SK-N-SH treated with all-trans-retinoic acid at 6 μM for 48 hours (cell line): ENCODE data around the gene HSPG2.

Experiments
- ATAC-seq: fragments of 200-7000 bp; cut with Tn5 transposase; 3 replicates; pipeline ENCODE4 v1.9.1; 2020; ENCODE audit warnings: mild to moderate bottlenecking, moderate library complexity
- ARNTL ChIP-seq: fragments of 450-650 bp; formaldehyde crosslinking; IDR thresholded peaks from 2 replicates; pipeline ENCODE4 v1.5.0; 2020; ENCODE audit warnings: low read depth, mild to moderate bottlenecking, moderate library complexity, borderline replicate concordance
- BACH2 ChIP-seq: fragments of 250-450 bp; sonication (Bioruptor Pico); IDR thresholded peaks from 2 replicates; pipeline ENCODE4 v1.9.0; 2021; ENCODE audit warnings: mild to moderate bottlenecking, borderline replicate concordance
- CSDC2 ChIP-seq: fragments of 250-450 bp; sonication (Bioruptor Pico); IDR thresholded peaks from 2 replicates; pipeline ENCODE4 v1.5.0; 2020; ENCODE audit warnings: mild to moderate bottlenecking, moderate library complexity
- ESRRG ChIP-seq: fragments of 250-450 bp; sonication (Bioruptor Pico); IDR thresholded peaks from 2 replicates; pipeline ENCODE4 v1.6.1; 2021; ENCODE audit warnings: mild to moderate bottlenecking
- GLIS3 ChIP-seq: fragments of 250-450 bp; sonication (Bioruptor Pico); IDR thresholded peaks from 2 replicates; pipeline ENCODE4 v1.5.0; 2020; ENCODE audit warnings: mild to moderate bottlenecking, moderate library complexity
- ISL1 ChIP-seq: fragments of 250-450 bp; sonication (Bioruptor Pico); IDR thresholded peaks from 2 replicates; pipeline ENCODE4 v2.1.2; 2022; ENCODE audit warnings: mild to moderate bottlenecking, moderate library complexity
- OSR1 ChIP-seq: fragments of 250-450 bp; sonication (Bioruptor Pico); IDR thresholded peaks from 2 replicates; pipeline ENCODE4 v1.8.0; 2022; ENCODE audit warnings: moderate library complexity, mild to moderate bottlenecking, inconsistent platforms
- PPARA ChIP-seq: fragments of 250-450 bp; sonication (Bioruptor Pico); IDR thresholded peaks from 2 replicates; pipeline ENCODE4 v1.5.0; 2020; ENCODE audit warnings: mild to moderate bottlenecking, borderline replicate concordance
- RARB ChIP-seq: fragments of 250-450 bp; sonication (Bioruptor Pico); IDR thresholded peaks from 2 replicates; pipeline ENCODE4 v1.8.0; 2021; ENCODE audit warnings: mild to moderate bottlenecking, moderate library complexity
- TCF4 ChIP-seq: fragments of 250-450 bp; sonication (Bioruptor Pico); IDR thresholded peaks from 2 replicates; pipeline ENCODE4 v1.8.0; 2021; ENCODE audit warnings: mild to moderate bottlenecking, moderate library complexity, borderline replicate concordance
- TOX ChIP-seq: fragments of 250-450 bp; sonication (Bioruptor Pico); IDR thresholded peaks from 2 replicates; pipeline ENCODE4 v1.8.0; 2021; ENCODE audit warnings: mild to moderate bottlenecking, moderate library complexity, borderline replicate concordance
- ZC3H10 ChIP-seq: fragments of 250-450 bp; sonication (Bioruptor Pico); IDR thresholded peaks from 2 replicates; pipeline ENCODE4 v1.5.1; 2021; ENCODE audit warnings: mild to moderate bottlenecking, moderate library complexity
- ZFP3 ChIP-seq: fragments of 250-450 bp; sonication (Bioruptor Pico); IDR thresholded peaks from 2 replicates; pipeline ENCODE4 v1.5.0; 2020; ENCODE audit warnings: mild to moderate bottlenecking, moderate library complexity
- ZFP30 ChIP-seq: fragments of 450-650 bp; formaldehyde crosslinking; IDR thresholded peaks from 2 replicates; pipeline ENCODE4 v1.5.0; 2022; ENCODE audit warnings: mild to moderate bottlenecking, moderate library complexity
- ZNF565 ChIP-seq: fragments of 450-650 bp; formaldehyde crosslinking; conservative IDR thresholded peaks from 2 replicates; pipeline ENCODE4 v1.5.0; 2020; ENCODE audit warnings: low read depth, mild to moderate bottlenecking, moderate library complexity
- ZNF70 ChIP-seq: fragments of 450-650 bp; formaldehyde crosslinking; IDR thresholded peaks from 2 replicates; pipeline ENCODE4 v1.5.0; 2020; ENCODE audit warnings: mild to moderate bottlenecking, moderate library complexity
- ZNF8 ChIP-seq: fragments of 450-650 bp; formaldehyde crosslinking; IDR thresholded peaks from 2 replicates; pipeline ENCODE4 v1.5.0; 2020; ENCODE audit warnings: mild to moderate bottlenecking, moderate library complexity
- TF ChIP-seq, protein P1 (sequence below): fragments of 250-450 bp; sonication (Bioruptor Pico); IDR thresholded peaks from 2 replicates; pipeline ENCODE4 v1.5.0; 2020; ENCODE audit warnings: mild to moderate bottlenecking, moderate library complexity
- TF ChIP-seq, protein P2 (sequence below): fragments of 250-450 bp; sonication (Bioruptor Pico); IDR thresholded peaks from 2 replicates; pipeline ENCODE4 v1.5.1; 2020; ENCODE audit warnings: low read depth, mild to moderate bottlenecking, moderate library complexity
- TF ChIP-seq, protein P3 (sequence below): fragments of 250-450 bp; sonication (Bioruptor Pico); IDR thresholded peaks from 2 replicates; pipeline ENCODE4 v1.5.1; 2021; ENCODE audit warnings: mild to moderate bottlenecking, moderate library complexity
- TF ChIP-seq, protein P4 (sequence below): fragments of 250-450 bp; sonication (Bioruptor Pico); IDR thresholded peaks from 2 replicates; pipeline ENCODE4 v1.8.0; 2020; ENCODE audit warnings: mild to moderate bottlenecking, moderate library complexity, borderline replicate concordance
- TF ChIP-seq, protein P5 (sequence below): fragments of 250-450 bp; sonication (Bioruptor Pico); IDR thresholded peaks from 2 replicates; pipeline ENCODE4 v1.8.0; 2021; ENCODE audit warnings: low read depth, mild to moderate bottlenecking, moderate library complexity, borderline replicate concordance

The HSPG2 gene

DNA sequence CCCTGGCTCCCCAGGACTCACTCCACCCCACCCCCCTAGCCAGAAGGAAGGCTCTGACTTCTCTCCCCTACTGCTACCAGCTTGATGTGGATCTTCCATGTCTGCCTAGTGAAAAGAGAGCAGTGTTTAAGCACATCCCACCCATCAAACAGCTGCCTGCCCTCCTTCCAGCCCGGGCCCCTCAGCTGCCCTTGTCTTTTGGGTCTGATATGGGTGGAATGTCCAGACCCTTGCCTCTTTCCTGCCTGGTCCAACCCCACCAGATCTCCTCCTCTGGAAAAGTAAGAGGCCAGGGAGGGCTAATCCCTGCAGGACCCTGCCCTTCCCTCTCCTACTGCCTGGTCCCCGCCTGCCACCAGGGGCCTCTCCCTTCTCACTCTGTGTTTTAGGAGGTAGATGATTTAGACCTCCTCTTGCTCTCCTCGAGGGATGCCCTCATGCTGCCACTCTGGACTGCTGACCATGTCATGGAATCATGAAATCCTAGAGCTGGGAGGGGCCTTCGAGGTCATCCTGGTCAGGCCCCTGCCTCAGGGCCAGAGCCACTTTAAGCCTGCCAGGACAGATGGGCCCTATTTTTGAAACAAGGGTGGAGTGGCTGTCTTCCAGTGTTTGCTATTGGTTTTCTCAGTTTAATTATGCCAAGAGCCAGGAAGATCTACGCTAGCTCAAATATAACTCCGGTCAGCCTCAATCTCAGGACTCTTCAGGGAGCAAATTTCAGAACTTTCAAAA is 15.8 kb upstream of the HSPG2 start:
- TF ChIP-seq RARB (no peak), ESRRG (CRISPR knock-in tag) (no peak), ZC3H10 (no peak), BACH2 (CRISPR knock-in tag) (no peak), ZFP3 (CRISPR knock-in tag) (no peak), ARNTL (CRISPR knock-in tag) (no peak), OSR1 (CRISPR knock-in tag) (no peak), TOX (CRISPR knock-in tag) (no peak), GLIS3 (CRISPR knock-in tag) (no peak), ISL1 (CRISPR knock-in tag) (no peak), CSDC2 (CRISPR knock-in tag) (no peak), TCF4 (no peak)
- TF ChIP-seq, protein P1, sequence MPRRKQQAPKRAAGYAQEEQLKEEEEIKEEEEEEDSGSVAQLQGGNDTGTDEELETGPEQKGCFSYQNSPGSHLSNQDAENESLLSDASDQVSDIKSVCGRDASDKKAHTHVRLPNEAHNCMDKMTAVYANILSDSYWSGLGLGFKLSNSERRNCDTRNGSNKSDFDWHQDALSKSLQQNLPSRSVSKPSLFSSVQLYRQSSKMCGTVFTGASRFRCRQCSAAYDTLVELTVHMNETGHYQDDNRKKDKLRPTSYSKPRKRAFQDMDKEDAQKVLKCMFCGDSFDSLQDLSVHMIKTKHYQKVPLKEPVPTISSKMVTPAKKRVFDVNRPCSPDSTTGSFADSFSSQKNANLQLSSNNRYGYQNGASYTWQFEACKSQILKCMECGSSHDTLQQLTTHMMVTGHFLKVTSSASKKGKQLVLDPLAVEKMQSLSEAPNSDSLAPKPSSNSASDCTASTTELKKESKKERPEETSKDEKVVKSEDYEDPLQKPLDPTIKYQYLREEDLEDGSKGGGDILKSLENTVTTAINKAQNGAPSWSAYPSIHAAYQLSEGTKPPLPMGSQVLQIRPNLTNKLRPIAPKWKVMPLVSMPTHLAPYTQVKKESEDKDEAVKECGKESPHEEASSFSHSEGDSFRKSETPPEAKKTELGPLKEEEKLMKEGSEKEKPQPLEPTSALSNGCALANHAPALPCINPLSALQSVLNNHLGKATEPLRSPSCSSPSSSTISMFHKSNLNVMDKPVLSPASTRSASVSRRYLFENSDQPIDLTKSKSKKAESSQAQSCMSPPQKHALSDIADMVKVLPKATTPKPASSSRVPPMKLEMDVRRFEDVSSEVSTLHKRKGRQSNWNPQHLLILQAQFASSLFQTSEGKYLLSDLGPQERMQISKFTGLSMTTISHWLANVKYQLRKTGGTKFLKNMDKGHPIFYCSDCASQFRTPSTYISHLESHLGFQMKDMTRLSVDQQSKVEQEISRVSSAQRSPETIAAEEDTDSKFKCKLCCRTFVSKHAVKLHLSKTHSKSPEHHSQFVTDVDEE (CRISPR knock-in tag): no peak
- TF ChIP-seq, protein P2, sequence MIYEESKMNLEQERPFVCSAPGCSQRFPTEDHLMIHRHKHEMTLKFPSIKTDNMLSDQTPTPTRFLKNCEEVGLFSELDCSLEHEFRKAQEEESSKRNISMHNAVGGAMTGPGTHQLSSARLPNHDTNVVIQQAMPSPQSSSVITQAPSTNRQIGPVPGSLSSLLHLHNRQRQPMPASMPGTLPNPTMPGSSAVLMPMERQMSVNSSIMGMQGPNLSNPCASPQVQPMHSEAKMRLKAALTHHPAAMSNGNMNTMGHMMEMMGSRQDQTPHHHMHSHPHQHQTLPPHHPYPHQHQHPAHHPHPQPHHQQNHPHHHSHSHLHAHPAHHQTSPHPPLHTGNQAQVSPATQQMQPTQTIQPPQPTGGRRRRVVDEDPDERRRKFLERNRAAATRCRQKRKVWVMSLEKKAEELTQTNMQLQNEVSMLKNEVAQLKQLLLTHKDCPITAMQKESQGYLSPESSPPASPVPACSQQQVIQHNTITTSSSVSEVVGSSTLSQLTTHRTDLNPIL (CRISPR knock-in tag): no peak
- TF ChIP-seq, protein P3, sequence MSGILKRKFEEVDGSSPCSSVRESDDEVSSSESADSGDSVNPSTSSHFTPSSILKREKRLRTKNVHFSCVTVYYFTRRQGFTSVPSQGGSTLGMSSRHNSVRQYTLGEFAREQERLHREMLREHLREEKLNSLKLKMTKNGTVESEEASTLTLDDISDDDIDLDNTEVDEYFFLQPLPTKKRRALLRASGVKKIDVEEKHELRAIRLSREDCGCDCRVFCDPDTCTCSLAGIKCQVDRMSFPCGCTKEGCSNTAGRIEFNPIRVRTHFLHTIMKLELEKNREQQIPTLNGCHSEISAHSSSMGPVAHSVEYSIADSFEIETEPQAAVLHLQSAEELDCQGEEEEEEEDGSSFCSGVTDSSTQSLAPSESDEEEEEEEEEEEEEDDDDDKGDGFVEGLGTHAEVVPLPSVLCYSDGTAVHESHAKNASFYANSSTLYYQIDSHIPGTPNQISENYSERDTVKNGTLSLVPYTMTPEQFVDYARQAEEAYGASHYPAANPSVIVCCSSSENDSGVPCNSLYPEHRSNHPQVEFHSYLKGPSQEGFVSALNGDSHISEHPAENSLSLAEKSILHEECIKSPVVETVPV: no peak
- TF ChIP-seq, protein P4, sequence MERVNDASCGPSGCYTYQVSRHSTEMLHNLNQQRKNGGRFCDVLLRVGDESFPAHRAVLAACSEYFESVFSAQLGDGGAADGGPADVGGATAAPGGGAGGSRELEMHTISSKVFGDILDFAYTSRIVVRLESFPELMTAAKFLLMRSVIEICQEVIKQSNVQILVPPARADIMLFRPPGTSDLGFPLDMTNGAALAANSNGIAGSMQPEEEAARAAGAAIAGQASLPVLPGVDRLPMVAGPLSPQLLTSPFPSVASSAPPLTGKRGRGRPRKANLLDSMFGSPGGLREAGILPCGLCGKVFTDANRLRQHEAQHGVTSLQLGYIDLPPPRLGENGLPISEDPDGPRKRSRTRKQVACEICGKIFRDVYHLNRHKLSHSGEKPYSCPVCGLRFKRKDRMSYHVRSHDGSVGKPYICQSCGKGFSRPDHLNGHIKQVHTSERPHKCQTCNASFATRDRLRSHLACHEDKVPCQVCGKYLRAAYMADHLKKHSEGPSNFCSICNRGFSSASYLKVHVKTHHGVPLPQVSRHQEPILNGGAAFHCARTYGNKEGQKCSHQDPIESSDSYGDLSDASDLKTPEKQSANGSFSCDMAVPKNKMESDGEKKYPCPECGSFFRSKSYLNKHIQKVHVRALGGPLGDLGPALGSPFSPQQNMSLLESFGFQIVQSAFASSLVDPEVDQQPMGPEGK: no peak
- TF ChIP-seq, protein P5, sequence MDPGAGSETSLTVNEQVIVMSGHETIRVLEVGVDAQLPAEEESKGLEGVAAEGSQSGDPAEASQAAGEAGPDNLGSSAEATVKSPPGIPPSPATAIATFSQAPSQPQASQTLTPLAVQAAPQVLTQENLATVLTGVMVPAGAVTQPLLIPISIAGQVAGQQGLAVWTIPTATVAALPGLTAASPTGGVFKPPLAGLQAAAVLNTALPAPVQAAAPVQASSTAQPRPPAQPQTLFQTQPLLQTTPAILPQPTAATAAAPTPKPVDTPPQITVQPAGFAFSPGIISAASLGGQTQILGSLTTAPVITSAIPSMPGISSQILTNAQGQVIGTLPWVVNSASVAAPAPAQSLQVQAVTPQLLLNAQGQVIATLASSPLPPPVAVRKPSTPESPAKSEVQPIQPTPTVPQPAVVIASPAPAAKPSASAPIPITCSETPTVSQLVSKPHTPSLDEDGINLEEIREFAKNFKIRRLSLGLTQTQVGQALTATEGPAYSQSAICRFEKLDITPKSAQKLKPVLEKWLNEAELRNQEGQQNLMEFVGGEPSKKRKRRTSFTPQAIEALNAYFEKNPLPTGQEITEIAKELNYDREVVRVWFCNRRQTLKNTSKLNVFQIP (CRISPR knock-in tag): no peak
- ATAC-seq: no peak

DNA sequence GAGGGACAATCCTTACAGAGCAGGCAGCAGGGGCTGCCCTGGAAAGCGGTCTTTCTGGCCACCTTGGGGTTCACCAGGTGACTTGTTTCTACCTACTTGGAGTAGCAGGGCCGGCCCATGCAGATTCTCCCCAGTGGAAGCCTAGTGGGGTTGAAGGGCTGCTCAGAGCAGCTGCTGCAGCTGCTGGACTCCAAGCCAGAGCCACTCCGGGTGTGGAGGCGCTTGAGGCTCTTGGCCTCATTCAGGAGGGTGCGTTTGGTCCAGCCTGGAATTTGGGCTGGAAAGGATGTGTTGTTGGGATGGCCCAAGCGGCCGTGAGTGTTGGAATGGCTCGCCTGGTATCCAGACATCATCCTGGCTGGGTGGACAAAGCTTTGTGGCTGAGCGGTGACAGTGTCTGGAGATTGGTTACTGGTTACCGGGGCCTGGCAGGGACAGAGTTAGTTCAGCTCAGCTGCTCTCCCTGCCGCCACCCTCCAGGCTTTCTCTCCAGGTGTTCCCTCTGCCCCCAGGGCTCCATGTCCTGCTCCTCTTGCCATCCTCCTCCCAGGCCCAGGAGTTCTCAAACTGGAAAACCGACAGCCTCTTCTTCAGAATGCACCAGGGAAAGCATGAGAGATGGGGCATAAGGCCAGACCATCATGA is 14.2 kb upstream of the HSPG2 start:
- ATAC-seq: no peak
- TF ChIP-seq, protein P5 (CRISPR knock-in tag): no peak
- TF ChIP-seq GLIS3 (CRISPR knock-in tag) (no peak), ZNF8 (CRISPR knock-in tag) (no peak), TCF4 (no peak), TOX (CRISPR knock-in tag) (no peak), ZFP30 (CRISPR knock-in tag) (no peak), ESRRG (CRISPR knock-in tag) (no peak), ZNF70 (CRISPR knock-in tag) (no peak), PPARA (CRISPR knock-in tag) (no peak), ZC3H10 (no peak), CSDC2 (CRISPR knock-in tag) (no peak), ZNF565 (CRISPR knock-in tag) (no peak), RARB (no peak), BACH2 (CRISPR knock-in tag) (no peak), ISL1 (CRISPR knock-in tag) (no peak)
- TF ChIP-seq, protein P4: no peak
- TF ChIP-seq, protein P2 (CRISPR knock-in tag): no peak
